Activated naive CD8-positive, alpha-beta T cell treated with anti-CD3 and anti-CD28 coated beads, Interleukin-2, amount 10 ng/mL, durations not matched to agents 7 days and 5 days (primary cell): ENCODE results near the gene ANKS3. TPM values are rescaled to one million over a fixed set of nuclear protein-coding genes. Genes with fewer than 3 reads are reported as not detected.

Experiments
- ATAC-seq: fragments of 150-1000 bp; cut with Tn5 transposase; one replicate; pipeline ENCODE4 v1.10.0; 2021; ENCODE audit warnings: low read depth, moderate library complexity
- POLR2A ChIA-PET: fragments of 350-600 bp; sonication (Branson Sonifier 250); formaldehyde crosslinking; loops from one replicate; lab custom pipeline; 2021; ENCODE audit warnings: antibody characterized with exemption; lab: Charles Lee
- DNase-seq: peaks from one replicate; pipeline ENCODE4 v3.0.0; 2021
- H3K27ac Mint-ChIP-seq: one replicate; pipeline ENCODE4 v1.8.0; 2022; ENCODE audit warnings: mild to moderate bottlenecking, mixed read lengths
- H3K27me3 Mint-ChIP-seq: one replicate; pipeline ENCODE4 v1.8.0; 2022; ENCODE audit warnings: mild to moderate bottlenecking, moderate library complexity, mixed read lengths
- H3K36me3 Mint-ChIP-seq: one replicate; pipeline ENCODE4 v1.8.0; 2021; ENCODE audit warnings: mild to moderate bottlenecking, mixed read lengths
- H3K4me1 Mint-ChIP-seq: one replicate; pipeline ENCODE4 v1.8.0; 2021; ENCODE audit warnings: mixed read lengths
- H3K4me3 Mint-ChIP-seq: one replicate; pipeline ENCODE4 v1.8.0; 2022; ENCODE audit warnings: mild to moderate bottlenecking, moderate library complexity, mixed read lengths
- H3K9me3 Mint-ChIP-seq: one replicate; pipeline ENCODE4 v1.8.0; 2021; ENCODE audit warnings: mixed read lengths
- total RNA-seq, 2 experiments: library from RNA; stranded (reverse); gene quantifications; one replicate each; pipeline ENCODE4 v1.2.3, GENCODE V29; 2021

ANKS3 gene
- total RNA-seq, 2 experiments from 2014 or later: 20.4 to 20.5 TPM

DNA sequence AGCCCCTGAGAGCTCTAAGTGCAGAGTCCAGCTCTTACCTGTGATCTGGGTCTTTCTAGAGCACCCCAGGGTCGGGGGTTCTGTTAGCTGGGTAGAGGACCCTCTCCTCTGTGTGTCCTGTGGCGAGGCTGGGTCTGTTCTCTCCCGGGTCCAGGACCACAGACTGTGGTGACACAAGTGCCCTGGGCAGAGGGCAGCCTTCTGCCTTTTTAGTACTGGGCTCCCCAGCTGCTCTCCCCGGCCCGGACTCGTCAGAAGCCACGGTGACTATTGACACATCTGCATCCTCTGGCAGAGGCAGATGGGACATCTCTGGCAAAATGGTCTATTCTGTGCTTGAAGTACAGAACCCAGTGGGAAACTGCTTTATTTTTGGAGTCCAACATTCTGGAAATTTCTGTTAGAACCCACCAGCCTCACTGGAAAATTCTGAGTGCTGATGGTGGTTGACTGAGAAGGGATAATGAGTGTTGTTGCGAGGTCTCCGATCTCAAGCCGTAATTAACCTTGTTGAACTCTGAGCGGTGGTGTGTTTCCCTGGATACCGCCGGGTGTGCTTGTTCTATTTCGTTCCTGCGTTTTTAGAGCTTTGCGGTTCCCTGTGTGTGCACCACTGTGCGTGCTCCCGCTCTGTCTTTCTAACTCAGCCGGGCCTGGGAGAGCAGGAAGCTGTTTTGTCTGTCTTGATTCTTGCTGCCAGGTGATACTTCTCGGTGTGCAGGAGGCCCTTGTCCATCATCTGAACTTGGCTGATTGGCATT lies 66.7 kb downstream of the ANKS3 start:
- peaks cover 19% of the 10 kb centered on the region for H3K36me3 Mint-ChIP-seq
- no peak overlapping the region for H3K4me3 Mint-ChIP-seq
- H3K27me3 Mint-ChIP-seq: no peaks in the 10 kb centered on the region
- no peaks in the 10 kb centered on the region for H3K9me3 Mint-ChIP-seq
- DNase-seq: no peak
- H3K27ac Mint-ChIP-seq: peak overlapping the region; percentile 74
- ATAC-seq: no peak
- peaks cover 33% of the 10 kb centered on the region for H3K4me1 Mint-ChIP-seq
- POLR2A ChIA-PET: interaction anchor here (1.5 kb wide), 1 partner anchor 26 kb away, joined by 4 read pairs; the partner anchor contains the start of gene NUDT16L1

DNA sequence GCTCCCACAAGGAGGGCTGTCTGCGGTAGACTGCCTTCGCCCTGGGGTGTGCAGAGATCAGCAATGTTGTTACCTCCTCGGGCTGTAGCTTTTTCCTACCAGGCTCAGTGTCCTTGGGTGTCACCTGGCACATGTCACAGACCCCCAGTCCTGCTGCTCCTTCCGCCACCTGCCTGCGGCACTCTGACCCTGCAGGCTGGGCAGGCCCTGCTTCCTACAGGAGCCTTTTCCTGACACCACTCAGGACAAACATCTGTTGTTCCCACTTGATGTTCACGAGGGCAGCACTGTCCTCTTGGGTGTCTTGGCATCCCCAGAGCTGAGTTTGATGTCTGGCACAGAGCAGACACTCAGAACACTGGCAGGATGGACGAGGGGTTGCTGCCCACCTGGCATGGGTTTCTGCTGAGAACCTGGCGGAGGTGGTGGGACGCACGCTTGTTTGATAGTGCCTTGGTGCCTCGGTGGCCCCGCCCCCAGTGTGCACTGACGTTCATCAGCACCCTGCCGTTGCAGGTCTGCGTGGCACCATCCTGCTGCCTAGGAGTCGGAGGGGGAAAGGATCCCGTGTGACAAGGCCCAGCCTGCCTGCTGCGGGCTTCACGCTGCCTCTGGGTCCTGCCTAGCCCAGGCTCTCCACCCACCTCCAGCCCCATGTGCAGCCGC lies 67.4 kb downstream of the ANKS3 start:
- no peaks in the 10 kb centered on the region for H3K27me3 Mint-ChIP-seq
- peaks cover 18% of the 10 kb centered on the region for H3K36me3 Mint-ChIP-seq
- POLR2A ChIA-PET: interaction anchor here (1.5 kb wide), 1 partner anchor 27 kb away, joined by 4 read pairs; the partner anchor contains the start of gene NUDT16L1
- ATAC-seq (no peak), DNase-seq (no peak)
- no peak overlapping the region for H3K4me3 Mint-ChIP-seq
- H3K27ac Mint-ChIP-seq: peak overlapping the region; percentile 21
- no peaks in the 10 kb centered on the region for H3K9me3 Mint-ChIP-seq
- H3K4me1 Mint-ChIP-seq: peaks cover 35% of the 10 kb centered on the region

DNA sequence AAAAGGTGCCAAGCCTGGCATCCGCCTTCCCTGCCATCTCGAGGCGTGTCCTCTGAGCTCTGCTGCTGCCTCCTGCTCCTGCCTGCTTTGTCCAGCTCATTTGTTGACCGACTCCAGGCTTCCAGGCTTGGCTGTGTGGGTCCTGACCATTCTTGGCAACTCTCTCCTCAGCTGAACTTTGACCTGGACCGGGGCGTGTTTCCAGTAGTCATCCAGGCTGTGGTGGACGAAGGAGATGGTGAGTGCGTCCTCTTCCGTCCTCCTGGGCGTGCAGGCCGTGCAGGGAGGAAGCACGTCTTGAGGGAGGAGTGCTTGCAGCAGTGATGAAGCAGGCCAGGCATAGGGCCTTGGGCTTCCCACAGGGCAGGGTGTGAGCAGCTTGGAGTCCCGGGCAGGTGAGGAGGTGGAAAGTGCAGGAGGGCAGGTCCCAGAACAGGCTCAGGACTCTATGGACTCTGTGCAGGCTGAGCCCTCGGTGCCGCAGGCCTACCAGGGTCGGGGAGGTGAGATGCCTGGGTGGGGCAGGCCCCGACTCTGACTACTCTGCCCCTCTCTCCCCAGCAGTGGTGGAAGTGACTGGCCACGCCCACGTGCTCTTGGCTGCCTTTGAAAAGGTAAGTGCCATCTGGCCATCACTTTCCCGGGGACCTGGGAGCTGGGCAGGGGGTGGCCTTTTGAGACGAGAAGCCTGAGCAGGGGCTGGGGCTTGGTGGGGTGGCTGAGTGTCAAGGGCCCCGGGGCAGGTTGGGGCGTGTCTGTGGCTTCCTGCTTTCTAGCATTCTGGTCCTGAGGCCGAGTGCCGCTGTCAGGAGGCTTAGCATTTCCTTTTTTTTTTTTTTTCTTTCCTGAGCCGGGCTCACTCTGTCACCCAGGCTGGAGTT lies 69.3 kb downstream of the ANKS3 start:
- ATAC-seq (peak; percentile 72), DNase-seq (peak; percentile 79)
- Mint-ChIP-seq H3K27ac (peak overlapping the region; percentile 95), H3K4me1 (peaks cover 43% of the 10 kb centered on the region), H3K9me3 (no peaks in the 10 kb centered on the region), H3K36me3 (peaks cover 18% of the 10 kb centered on the region), H3K27me3 (no peaks in the 10 kb centered on the region), H3K4me3 (peak overlapping the region; percentile 70)
- POLR2A ChIA-PET: interaction anchor here (0.6 to 2.0 kb wide), 10 partner anchors 11 to 977 kb away, joined by 3 to 10 read pairs (median 6); partner anchors contain the start of genes ANKS3, DNAAF8 and NUDT16L1

DNA sequence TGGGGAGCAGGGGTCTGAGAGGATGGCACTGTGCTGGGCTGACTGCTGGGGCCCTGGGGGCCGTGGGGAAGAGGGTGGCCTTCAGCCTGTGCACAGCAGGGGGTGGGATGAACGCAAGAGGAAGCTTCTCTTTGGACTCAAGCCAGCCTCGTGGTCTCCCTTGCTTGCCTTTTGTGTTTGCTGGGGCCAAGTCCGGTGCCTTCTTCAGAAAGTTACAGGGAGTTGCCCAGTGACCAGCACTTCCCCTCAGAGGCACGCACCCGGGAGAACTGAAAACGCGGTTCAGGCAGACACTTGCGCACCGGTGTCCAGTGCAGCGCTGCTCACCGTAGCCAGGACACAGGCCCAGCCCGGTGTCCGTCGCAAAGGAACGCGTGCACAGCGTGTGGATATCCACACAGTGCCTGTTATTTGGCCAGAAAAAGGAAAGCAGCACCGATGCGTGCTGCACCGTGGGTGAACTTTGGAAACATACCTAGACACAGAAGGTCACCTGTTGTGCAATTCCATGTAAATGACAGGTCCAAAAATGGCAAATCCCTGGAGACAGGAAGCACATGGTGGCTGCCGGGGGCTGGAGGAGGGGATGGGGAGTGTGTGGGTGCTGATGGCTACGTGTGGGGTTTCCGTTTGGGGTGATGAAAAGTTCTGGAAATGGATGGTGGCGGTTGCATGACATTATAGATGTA lies 70.2 kb downstream of the ANKS3 start:
- H3K27me3 Mint-ChIP-seq: no peaks in the 10 kb centered on the region
- POLR2A ChIA-PET: interaction anchor here (0.6 to 2.0 kb wide), 9 partner anchors 12 to 976 kb away, joined by 3 to 10 read pairs (median 7); partner anchors contain the start of genes ANKS3, DNAAF8, MGRN1 and NUDT16L1
- ATAC-seq (no peak), DNase-seq (no peak)
- no peaks in the 10 kb centered on the region for H3K9me3 Mint-ChIP-seq
- H3K4me3 Mint-ChIP-seq: peak overlapping the region; percentile 70
- H3K27ac Mint-ChIP-seq: peak overlapping the region; percentile 95
- peaks cover 48% of the 10 kb centered on the region for H3K4me1 Mint-ChIP-seq
- H3K36me3 Mint-ChIP-seq: peaks cover 14% of the 10 kb centered on the region

DNA sequence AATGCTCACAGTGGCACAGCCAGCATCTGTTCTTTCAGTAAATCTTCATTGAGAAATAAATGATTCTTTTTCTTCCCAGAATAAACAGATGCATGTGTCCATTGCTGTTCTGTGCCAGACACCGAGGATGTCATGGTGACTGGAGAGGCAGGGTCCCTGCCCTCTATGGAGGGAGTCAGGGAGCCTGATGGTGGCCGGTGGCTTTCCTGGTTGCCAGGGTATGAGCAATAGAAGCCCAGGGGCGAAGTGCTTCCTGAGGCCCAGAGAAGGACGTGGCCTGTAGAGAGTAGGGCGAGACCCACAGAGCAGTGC lies 70.7 kb downstream of the ANKS3 start:
- no peaks in the 10 kb centered on the region for H3K9me3 Mint-ChIP-seq
- no peaks in the 10 kb centered on the region for H3K27me3 Mint-ChIP-seq
- peaks cover 14% of the 10 kb centered on the region for H3K36me3 Mint-ChIP-seq
- POLR2A ChIA-PET: interaction anchor here (1.1 to 2.0 kb wide), 2 partner anchors 17 to 39 kb away, joined by 3 to 7 read pairs; partner anchors contain the start of gene MGRN1
- no peak for ATAC-seq
- H3K27ac Mint-ChIP-seq: peak overlapping the region; percentile 95
- peaks cover 50% of the 10 kb centered on the region for H3K4me1 Mint-ChIP-seq
- H3K4me3 Mint-ChIP-seq: peak overlapping the region; percentile 70
- DNase-seq: no peak

DNA sequence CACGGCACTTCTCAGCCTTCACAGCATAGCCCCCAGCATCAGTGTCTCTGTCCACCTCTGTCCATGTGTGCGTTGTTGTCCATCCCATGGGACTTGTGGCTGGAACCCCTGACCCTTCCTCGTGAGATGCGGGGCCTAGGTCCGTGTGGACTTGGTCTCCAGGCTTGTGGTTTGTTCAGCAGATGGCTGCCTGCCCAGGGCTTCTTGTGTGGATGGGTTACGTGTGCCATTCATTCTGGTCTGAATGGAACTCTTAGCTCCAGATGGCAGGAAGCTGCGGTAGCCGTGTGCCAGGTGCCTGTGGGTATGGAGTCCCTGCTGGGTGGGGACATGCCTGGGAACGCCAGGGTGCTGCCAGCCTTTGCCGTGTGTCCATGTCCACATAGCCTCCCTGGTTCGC lies 72.4 kb downstream of the ANKS3 start:
- Mint-ChIP-seq H3K9me3 (no peaks in the 10 kb centered on the region), H3K4me3 (no peak overlapping the region), H3K36me3 (peaks cover 11% of the 10 kb centered on the region), H3K4me1 (peaks cover 47% of the 10 kb centered on the region), H3K27me3 (no peaks in the 10 kb centered on the region), H3K27ac (peak overlapping the region; percentile 89)
- DNase-seq (no peak), ATAC-seq (no peak)
- POLR2A ChIA-PET: interaction anchor here (1.4 to 1.9 kb wide), 2 partner anchors 19 to 46 kb away, joined by 3 to 4 read pairs; no protein-coding TSS in a partner anchor

DNA sequence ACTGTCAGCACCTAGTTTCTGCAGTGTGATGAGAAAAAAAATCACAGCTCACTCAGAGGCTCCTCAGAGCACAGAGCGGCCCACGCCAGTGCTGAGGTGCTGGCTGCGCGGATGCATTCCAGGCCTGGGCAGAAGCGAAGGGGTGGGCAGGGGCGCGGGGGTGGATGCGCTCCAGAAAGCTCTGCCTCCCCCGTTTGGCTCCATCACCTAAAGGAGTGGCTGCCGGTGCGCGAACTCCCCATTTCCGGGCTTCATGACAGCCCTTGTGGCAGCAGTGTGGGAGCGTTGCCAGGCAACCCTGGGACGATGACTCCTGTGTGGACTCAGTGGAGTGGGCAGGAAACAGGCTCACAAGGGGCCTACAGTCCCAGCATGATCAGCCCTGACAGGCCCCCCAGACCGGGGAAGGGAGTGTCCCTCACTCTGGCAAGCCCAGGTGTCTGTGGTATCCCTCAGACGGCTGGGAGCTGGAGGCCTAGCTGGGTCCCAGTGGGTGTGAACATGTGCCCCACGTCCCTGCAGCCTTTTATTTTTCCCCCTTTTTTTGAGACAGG lies 73.5 kb downstream of the ANKS3 start:
- no peaks in the 10 kb centered on the region for H3K27me3 Mint-ChIP-seq
- peak; percentile 77 for DNase-seq
- ATAC-seq: peak; percentile 48
- peaks cover 11% of the 10 kb centered on the region for H3K36me3 Mint-ChIP-seq
- H3K9me3 Mint-ChIP-seq: no peaks in the 10 kb centered on the region
- H3K4me1 Mint-ChIP-seq: peaks cover 42% of the 10 kb centered on the region
- POLR2A ChIA-PET: interaction anchor here (0.7 to 1.9 kb wide), 7 partner anchors 9 to 45 kb away, joined by 3 to 4 read pairs (median 3); no protein-coding TSS in a partner anchor
- peak overlapping the region; percentile 89 for H3K27ac Mint-ChIP-seq
- H3K4me3 Mint-ChIP-seq: peak overlapping the region; percentile 69

DNA sequence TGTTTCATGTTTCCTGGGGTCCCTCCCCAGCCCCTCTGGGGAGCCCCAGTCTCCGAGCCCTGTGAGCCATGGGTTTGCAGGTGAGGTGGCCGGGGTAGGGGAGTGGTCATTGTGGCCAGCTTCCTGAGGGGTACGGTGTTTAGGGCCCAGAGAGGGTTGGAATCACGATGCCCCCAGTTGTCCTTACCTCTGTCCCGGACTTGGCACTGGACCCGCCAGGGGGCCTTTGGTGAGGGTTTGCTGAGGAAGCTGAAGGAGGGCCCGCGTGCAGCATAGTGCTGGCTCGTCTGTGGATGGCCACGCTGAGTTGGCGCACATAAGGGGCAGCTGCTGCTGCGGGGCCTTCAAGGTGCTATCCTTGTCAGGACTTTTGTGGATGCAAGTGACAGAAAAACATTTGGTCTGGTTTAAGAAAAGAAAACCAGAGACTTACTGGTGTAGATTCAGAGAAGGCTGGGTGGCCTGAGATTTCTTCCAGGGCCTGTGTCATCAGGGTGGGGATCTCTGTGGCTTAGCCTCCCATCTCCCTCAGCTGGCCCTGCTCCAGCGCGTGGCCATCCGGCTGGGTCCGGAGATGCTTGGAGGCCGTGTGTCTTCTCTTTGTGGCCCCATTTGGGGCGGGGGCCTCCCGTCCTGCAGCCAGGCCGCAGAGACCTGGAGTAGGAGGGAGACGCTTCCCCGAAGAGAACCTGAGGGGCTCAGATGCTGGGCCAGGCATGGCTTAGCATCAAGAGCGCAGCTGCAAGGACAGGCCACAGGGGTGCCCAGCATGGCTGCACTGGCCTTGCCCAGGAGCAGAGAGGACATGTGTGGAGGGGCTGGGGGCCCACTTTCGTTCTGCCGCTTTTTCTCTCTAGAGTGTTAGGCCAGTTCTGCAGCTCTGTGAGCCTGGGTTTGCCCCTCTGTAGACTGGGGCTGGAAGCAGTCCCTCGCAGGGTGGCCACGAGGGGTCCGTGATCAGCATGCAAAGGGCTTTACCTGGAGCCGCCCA lies 74.4 kb downstream of the ANKS3 start:
- DNase-seq (no peak), ATAC-seq (no peak)
- peaks cover 38% of the 10 kb centered on the region for H3K4me1 Mint-ChIP-seq
- H3K4me3 Mint-ChIP-seq: peak overlapping the region; percentile 69
- H3K27ac Mint-ChIP-seq: peak overlapping the region; percentile 89
- no peaks in the 10 kb centered on the region for H3K27me3 Mint-ChIP-seq
- H3K36me3 Mint-ChIP-seq: peaks cover 11% of the 10 kb centered on the region
- H3K9me3 Mint-ChIP-seq: no peaks in the 10 kb centered on the region
- POLR2A ChIA-PET: interaction anchor here (0.9 to 1.9 kb wide), 4 partner anchors 10 to 21 kb away, joined by 3 to 4 read pairs (median 3); no protein-coding TSS in a partner anchor

DNA sequence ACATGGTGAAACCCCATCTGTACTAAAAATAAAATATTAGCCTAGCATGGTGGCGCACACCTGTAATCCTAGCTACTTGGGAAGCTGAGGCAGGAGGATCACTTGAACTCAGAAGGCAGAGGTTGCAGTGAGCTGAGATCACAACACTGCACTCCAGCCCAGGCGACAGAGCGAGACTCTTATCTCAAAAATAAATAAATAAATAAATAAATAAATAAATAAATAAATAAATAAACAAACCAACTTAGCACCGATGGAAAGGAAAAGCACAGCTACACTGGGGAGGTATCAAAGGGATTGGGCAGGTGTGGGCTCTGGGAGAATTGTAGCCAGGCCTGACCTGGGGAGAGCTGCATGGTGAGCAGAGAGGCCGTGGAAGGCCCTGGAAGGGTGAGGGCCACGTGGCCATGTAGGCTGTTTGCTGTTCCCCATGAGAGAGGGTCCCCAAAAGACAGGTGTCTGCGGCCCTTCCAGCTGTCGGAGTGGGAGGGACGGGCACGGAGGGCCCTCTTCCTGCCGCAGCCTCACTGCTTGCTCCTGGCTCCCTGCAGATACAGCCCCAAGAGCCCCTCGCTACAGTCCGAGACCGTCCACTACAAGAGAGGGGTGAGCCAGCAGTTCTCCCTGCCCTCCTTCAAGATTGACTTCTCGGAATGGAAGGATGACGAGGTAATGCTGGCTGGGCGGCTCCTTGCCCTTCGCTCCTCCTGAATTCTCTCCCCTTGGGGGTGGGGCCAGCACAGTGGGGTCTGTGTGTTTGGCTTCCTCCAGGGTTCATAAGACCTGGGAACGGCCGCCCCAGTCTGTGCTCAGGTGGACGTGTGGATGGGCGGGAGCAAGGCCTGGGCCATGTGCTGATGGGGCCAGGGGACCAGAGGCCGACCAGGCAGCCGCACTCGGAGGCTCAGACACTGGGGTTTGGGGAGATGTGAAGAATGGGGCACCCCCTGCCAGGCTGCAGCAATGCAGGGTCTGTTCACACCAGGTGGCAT lies 77.1 kb downstream of the ANKS3 start:
- Mint-ChIP-seq H3K27me3 (no peaks in the 10 kb centered on the region), H3K4me3 (no peak overlapping the region), H3K36me3 (peaks cover 5% of the 10 kb centered on the region), H3K9me3 (no peaks in the 10 kb centered on the region), H3K4me1 (peaks cover 17% of the 10 kb centered on the region), H3K27ac (no peak overlapping the region)
- POLR2A ChIA-PET: no interaction called here
- ATAC-seq: no peak
- DNase-seq: no peak

DNA sequence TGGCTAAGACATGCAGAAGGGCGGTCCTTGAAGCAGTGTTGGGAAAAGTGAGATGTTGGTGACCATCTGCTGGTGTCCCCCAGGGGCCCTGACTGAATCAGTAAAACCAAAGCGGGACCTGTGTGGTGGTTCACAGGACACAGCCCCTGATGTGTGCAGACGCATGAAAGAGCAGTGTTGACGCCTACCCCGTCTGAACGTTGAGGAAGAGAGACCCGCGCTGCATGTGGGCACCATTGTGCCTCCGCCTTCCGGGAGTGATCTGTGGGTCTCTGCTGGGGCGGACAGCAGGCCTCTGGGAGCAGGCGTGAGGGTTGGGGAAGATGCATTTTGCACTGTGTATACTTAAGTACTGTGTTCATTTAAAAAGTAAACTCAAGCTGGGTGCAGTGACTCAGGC lies 77.8 kb downstream of the ANKS3 start:
- Mint-ChIP-seq H3K36me3 (peaks cover 5% of the 10 kb centered on the region), H3K9me3 (no peaks in the 10 kb centered on the region), H3K27me3 (no peaks in the 10 kb centered on the region), H3K27ac (no peak overlapping the region), H3K4me3 (no peak overlapping the region), H3K4me1 (peaks cover 17% of the 10 kb centered on the region)
- POLR2A ChIA-PET: no interaction called here
- no peak for ATAC-seq
- DNase-seq: no peak
